Kidney tubule cell (primary cell): ENCODE measurements around the gene CTNNA2.
A peak's percentile ranks its signal among the peaks of the same experiment; 100 is the strongest.

ENCODE experiments used
- DNase-seq: peaks from one replicate; pipeline ENCODE4 v3.0.0-alpha.2; 2018; ENCODE audit warnings: low spot score

The CTNNA2 gene

DNA sequence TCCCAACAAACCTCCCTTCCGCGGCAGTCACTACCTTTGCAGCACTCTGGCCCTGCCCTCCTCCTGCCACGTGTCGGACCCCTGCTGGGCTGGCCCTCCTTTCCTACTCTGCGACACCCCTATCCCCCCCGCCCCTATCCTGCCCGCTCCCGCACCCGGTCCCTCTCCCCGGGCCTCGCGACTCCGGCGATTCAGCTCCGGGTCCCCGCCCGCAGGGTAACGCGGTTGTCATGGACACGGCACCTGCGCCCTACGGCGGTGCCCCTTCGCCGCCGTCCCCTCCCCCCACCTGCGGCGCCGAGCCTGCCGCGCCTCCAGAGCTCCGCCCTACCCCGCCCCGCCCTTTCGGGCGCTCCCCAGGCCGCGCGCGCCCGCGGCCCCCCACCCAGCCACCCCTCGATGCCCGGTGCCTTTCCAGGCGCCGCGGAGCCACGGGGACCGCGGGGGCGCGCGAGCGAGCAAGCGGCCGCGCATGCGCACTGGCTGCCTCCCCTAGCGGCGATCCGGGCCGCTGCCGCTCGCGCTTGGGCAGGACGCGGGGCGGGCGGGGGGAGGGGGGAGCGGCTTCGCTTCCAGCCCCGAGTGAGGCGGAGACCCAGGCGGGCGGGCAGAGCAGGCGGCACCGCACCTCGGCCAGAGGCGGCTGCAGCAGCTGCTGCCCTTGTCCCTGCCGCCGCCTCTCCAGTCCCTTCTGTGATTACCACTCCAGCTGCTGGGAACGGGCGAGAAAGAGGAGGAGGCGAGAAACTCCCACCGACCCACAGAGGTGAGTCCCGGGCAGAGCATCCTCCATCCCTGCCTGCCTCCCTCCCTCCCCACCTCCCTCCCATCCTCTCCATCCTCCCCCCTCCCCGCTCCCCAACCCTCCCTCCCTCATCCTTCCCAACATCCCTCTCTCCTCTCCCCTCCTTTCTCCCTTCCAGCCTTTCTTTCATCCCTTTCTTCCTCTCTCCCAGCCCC, at the start of gene CTNNA2:
Gene CTNNA2, plus strand, starts transcription at position 610 of the 960 bp plus-strand sequence.
- DNase-seq = peak; percentile 66

DNA sequence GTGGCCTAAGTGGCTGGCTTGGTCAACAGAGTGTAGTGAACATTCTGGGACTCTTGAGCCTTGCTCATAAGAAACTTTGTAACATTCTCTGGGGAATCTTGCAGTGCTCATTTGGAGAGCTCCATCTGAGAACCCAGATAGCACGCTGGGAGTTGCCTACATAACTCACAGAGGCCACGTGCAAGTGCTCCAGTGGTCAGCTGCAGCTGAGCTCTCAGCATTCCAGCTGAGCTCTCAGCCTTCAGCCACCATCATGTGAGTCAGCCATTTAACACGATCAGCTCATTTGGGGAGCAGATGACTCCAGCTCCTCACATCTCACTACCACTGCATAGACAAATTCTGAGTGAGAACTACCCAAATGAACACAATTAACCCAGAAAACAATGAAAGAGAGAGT, 25.5 kb upstream of the CTNNA2 start:
- DNase-seq = no peak

DNA sequence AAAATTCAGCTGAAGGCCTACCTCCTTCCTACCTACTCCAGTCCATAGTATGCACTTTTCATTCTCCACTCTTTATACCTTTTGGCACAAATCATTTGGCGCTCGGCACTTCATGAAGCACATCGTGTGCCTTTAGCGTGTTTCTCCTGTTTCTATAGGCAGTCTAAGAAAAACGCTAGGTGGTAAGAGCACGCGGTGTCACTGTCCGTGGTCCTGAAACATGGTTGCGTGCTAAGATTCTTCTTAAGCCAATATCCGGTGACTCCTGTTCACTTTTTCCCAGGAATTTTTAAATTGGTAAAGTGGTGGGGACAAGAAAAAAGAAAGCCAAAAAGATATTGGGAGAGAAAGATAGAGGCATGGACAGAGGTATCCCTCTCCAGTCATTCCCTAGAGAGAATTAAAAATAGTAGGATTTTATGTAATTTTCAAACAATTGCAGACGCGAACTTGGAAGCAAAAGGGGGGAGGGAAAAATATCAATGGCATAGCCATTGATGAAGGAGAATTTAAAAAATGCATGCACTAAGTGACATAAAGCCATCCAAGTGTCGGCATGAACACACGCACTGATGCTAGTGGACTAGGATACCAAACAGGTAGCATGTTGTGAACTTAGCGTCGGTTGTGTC, 1.4 kb upstream of the CTNNA2 start:
- peak; percentile 53 for DNase-seq

DNA sequence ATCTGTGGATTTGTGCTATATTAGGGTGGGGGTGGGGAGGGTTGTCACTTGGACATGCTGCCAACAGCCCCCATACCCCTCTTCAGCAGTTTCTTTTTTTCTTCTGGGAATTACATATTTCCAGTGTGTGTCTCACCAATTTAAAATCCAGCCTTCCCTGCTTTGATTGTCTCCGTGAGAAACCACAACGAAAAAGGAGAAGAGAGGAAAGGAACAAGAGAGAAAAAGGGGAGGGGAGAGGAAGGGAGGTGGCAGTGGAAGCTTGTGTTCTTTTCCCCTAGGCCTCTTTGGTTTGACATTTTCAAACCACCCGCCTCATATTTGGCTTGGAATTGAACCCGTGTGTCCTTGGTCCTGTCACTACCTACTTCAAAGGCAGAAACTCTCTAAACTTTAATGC, 860 bp downstream of the CTNNA2 start:
- no peak for DNase-seq

DNA sequence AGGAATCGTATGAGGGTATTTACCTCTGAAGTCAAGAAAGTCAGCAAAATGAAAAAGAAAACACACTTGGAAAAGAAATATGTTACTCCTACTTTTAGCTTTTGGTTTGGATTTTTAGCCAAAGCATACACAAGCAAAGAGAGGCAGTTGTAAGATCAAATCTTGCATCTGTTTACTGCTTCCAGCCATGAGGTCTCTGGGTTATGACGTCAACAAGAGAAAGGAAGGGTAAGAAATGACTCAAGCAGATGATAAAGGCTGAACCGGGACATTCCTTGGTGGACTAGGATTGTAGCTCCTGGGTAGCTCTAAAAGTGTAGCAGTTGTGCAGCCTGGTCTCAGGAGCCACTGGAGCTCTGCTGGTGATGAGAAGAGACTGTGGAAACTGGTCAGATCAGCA, 16.8 kb downstream of the CTNNA2 start:
- DNase-seq = no peak

DNA sequence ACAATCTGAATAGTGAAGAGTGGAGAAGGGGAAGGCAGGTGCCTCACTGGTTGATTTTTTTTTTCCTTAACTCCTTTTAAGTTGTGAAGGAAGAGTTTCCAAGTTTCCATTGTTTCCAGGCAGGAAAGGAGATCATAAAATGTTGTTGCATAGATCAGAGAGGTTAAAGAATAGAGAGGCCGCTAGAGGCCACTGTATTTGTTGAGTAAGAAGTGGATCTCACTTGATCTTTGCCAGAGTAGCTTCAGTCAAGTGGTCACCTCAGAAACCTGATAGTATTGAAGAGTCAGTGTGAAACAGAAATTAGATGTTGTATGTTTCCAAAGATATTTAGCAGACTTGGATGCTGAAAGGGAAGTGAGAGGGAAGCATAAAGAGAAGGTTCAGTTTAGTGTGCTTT, 17.6 kb downstream of the CTNNA2 start:
- DNase-seq = peak; percentile 27

DNA sequence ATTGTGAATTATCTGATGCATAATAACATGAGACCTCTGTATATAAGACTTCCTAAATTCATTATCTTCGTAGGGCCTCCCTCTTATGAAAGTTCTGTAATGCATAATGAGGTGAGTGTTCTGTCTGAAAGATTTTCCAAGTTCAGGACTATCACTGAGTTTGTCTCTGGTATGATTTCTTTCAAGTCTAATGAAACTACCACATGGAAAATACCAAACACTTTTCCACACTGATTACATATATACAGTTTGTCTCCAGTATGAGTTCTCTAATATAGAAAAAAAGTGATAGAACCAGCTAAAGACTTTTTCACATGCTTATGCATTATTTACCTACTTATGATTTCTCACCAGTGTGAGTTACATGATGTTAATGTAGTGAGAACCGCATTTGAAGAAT, 34.7 kb downstream of the CTNNA2 start:
- no peak for DNase-seq

DNA sequence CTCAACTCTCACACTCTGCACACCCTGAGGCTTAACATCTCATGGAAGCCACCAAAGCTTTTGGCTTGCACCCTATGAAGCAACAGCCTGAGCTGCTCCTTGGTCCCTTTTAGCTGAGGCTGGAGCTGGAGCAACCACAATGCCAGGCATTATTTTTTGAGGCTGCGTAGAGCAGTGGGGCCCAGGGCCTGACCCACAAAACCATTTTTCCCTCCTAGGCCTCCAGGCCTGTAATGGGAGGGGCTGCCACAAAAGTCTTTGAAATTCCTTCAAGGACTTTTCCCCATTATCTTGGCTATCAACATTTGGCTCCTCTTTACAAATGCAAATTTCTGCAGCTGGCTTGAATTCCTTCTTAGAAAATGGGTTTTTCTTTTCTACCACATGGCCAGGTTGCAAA, 39.8 kb downstream of the CTNNA2 start:
- DNase-seq = no peak

DNA sequence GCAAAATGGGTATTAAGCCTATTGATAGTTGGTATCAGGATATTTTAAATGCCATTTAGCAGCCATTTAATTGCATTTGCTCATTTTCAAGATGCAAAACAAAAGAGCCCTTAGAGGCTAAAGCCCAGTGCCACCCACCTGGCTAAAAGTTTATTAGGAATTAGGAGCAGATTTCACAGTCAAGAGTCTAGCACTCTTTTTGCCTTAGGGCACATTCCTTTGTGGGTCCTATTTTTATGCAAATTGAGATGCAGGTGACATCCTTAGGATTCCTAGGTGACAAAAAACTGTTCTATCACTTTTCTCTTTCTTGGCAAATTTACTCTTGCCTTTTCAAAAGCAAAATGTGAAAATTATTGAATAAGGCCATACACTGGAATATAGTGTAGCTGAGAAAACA, 42.0 kb downstream of the CTNNA2 start:
- no peak for DNase-seq

DNA sequence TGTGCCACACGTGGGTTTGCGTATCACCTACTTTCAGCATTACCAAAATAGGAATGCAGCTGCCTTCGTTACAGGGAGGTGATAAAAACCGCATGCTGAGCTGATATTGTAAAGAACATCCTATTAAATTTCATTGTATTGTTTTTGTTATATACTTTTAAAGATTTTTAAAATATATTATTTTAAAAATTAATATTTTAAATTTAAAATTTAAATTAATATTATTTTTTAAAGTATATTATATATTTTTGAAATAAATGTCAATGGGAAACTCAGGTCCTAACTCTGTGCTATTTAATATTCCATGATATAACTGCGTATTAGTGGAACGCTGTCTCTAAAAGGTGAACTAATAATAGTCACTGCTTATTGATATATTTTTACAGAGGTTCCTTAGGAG, 51.2 kb downstream of the CTNNA2 start:
- no peak for DNase-seq

DNA sequence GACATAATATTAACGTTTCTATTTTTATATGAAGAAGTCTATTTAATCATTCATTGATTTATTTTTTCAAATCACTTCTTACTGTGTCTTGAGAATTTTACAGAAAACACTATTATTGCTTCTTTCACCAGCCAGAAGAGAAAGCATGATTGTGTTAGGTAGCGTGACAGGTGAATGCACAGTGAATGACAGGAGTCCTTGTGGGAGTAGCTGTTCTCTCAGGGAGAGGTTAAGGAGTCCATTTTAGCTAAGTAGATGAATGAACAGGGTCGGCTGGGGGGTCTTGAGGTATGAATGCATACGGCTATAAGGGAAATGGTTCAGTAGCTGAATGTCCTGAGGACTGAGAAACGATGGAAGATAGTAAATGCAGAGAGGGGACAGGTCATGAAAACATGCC, 56.2 kb downstream of the CTNNA2 start:
- no peak for DNase-seq

DNA sequence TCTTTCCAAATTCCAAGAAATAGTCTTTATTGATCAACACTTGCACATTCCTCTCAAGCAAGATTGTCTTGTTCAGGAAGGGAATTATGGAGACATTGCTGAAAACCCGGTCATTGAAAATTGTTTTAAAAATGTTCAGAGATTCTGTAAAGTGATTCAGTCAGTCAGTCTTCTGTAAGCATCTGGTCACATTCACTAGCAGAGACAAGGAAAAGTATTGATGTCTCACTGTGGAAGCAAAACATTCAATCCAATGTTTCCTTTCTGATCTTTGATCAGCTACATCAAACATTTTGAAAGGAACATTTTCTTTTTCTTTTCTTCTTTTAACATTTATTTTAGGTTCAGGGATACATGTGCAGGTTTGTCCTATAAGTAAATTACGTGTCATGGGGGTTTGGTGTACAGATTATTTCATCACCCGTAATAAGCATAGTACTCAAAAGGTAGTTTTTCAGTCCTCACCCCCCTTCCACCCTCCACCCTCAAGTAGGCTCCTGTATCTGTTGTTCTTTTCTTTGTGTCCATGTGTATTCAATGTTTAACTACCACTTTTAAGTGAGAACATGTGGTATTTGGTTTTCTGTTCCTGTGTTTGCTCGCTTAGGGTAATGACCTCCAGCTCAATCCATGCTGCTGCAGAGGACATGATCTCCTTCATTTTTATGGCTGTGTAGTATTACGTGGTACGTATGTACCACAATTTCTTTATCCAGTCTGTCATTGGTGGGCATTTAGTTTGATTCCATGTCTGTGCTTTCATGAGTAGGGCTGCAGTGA, 61.2 kb downstream of the CTNNA2 start:
- no peak for DNase-seq

DNA sequence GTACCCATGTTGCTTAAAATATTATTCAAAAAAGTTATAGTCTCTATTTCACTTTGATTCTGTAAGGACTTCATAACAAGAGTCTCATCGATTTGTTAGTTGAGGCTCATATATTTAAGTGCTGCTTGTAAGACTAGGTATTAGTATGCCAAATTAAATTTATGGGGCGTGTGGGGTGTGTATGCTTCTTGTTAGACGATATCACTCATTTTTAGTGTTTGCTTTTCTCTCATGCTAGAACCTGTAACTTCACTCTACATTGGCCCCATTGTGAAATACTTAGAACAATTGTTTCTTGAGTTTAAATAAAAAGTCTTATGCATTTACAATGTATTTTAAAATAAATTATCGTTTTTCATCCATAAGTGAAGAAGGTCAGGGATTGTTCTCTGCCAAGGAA, 63.6 kb downstream of the CTNNA2 start:
- no peak for DNase-seq

DNA sequence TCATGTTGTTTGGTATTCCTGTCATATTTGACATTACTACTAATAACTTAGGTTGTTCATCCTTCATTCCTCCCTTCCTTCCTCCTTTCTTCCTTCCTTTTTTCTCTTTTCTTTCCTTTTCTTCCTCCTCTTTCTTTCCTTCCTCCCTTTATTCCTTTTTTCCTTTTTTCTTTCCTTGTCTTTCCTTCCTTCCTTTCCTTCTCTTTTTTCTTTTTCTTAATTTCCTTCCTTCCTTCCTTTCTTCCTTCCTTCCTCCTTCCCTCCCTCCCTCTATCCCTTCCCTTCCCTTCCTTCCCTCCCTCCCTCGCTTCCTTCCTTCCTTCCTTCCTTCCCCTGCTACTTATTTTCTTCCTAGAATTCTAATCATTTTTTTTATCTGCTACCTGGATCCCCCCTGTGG, 66.1 kb downstream of the CTNNA2 start:
- DNase-seq = no peak

DNA sequence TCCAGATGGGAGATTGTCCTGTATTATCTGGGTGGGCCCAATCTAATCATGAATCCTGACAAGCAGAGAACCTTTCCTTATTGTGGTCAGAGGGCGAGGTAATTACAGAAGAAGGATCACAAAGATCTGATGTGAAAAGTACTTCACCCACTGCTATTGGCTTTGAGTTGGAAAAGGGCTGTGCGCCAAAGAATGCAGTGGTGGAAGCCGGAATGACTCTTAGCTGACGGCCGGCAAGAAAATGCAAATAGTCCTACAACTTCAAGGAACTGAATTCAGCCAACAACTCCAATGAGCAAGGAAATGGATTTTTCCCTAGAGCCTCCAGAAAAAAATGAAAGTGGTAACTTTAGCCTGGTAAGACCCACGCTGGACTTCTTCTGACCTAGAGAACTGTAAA, 67.3 kb downstream of the CTNNA2 start:
- DNase-seq = peak; percentile 23

DNA sequence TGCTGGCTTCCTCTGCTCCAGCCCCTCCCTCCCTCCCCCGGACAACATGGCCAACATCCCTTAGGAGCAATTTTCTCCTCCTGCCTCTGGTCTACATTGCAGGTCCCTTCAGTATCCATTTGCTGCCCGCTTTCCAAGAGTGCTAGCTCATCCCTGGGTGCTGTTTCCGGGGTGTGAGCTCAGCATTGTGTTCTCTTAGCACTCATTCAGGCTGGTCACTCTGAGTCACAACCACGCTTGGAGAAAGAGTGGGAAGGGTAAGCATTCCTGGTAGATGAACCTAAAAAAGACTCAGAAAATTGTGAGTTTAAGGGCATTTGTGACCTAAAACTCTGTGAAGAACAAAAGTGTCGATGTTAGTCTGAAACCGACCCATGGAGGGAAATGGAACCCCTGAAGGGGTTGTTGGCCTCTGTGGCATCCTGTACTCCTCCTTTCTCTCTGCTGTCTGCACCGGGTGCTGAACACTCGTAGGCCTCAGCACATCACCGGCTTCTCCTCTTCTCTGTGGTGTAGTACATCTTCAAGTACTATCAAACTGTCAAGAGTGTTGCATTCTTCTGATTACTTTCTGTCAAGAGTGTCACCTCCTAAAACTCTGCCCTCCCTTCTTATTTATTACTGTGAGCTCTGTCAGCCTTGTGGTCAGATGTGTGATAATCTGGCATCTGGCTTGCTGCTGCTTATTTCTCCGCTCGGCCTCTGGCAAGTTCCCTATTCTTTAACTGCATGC, 73.0 kb downstream of the CTNNA2 start:
- DNase-seq = peak; percentile 80

DNA sequence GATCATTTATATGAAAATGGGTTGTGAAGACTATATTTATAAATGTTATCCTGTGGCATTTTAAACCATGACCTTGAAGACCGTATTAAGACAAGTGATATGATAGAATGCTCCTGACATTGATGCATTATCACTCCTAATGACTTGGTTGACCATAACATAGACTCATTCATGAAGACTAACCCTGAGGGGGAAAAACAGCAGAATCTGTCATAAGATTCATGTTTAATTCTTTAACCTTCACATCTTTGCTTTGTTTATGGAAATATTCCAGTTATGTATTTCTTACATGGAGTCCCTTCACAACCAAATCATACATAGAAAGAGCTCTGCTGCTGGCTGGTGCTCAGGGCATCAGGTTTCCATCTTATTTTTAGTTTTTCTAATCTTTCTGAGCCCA, 78.4 kb downstream of the CTNNA2 start:
- no peak for DNase-seq

DNA sequence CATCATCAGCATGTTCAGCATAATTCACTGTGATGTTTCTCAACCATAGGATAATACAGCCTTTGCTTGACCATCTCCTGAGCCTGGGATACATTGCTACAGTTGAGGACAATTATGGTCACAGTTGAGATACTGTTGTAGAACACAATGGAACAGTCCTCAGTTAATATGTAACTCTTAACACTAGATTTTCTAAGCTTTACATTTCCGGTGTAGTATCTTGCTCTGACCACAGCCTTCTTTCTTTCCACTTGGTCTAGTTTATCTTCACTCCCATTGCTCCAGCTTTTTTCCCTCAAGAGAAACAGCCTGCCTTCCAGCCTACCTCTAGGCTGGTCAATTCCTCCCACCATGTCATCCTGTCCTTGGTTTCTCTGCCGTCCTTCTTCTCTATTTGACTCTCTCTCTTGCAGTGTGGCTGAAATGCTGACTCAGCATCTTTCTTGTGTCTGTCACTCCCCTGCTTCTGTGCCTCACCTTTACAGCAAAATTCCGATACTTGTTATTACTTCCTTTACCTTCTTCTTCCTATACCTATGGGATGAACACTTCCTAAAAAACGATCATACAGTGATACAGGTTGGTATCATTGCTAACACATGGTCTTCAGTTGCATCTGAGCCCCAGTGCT, 80.5 kb downstream of the CTNNA2 start:
- DNase-seq = no peak

DNA sequence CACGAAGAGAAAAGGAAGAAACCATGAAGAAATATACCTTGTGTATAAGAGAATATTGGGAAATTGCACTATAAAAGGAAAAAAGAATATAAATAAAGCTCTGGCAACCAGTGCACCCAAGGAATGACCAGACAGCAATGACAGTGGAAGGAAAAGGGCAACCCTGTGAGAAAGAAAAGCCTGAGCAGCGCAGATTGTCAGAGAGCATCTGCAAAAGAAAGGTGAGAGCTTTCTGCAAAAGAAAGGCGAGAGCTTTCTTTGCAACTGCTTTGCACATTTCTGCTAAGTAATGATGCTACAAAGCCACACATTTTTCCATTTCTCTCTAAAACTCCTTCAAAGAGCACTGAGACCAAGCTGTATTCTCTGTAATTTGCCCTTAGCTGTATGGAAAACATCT, 83.6 kb downstream of the CTNNA2 start:
- no peak for DNase-seq

DNA sequence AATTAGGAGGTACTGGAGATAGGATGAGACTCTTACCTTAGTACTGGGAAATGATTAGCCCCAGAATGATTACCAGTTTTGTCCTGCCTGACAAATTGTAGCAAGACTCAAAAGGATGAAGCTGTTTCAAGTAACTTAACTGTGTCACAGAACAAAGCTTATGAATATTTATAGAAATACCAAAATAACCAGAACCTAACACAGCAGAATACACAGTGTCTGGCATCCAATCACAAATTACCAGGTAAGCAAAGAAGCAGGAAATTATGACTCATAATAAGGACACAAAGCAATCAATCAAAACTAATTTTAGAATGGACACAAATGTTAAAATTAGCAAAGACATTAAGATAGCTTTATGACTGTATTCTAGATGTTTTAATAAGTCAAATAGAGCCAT, 91.9 kb downstream of the CTNNA2 start:
- no peak for DNase-seq

DNA sequence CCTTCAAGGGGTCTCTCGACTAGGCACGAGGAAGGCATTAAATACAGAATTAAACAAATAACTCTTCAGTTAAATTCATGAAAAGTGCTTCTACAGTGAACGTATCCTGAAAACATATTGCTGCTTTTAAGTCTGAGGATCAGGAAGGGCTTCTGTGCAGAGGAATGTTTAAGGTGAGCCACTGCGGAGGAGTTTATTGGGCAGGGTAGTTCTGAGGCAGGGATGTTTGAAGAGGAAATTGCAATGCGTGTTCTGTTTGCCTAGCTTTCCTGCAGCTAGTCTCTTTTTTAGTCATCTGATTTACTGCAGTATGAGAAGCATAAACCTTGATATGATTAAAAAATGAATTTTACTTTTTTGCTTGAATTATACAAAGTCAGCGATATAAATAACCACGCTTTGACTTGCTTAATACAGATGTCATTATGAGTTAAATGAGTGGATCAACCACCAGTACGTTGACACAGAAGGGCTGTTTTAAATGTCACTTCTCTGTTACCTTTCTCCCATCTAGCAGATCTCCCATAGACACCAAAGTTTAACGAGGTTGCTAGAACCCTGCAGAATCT, 98.7 kb downstream of the CTNNA2 start:
- DNase-seq = no peak
